GM12891 (cell line): ENCODE data around the gene CDH4.

Source experiments
- PAX5 ChIP-seq: IDR thresholded peaks from 2 replicates; pipeline ENCODE4 v1.6.1; 2011; ENCODE audit warnings: low read length, moderate library complexity, mild to moderate bottlenecking; ENCODE audit not compliant: insufficient read depth, severe bottlenecking
- POLR2A ChIP-seq: IDR thresholded peaks from 2 replicates; pipeline ENCODE4 v1.6.1; 2011; ENCODE audit warnings: low read depth, low read length, control low read depth
- POLR2AphosphoS5 ChIP-seq: IDR thresholded peaks from 2 replicates; pipeline ENCODE4 v1.6.1; 2011; ENCODE audit warnings: low read depth, low read length, control low read depth
- POU2F2 ChIP-seq: IDR thresholded peaks from 2 replicates; pipeline ENCODE4 v1.6.1; 2011; ENCODE audit warnings: low read depth, mild to moderate bottlenecking, control low read depth, low read length, moderate library complexity
- SPI1 ChIP-seq: IDR thresholded peaks from 2 replicates; pipeline ENCODE4 v1.6.1; 2011; ENCODE audit warnings: low read depth, low read length, control low read depth
- TAF1 ChIP-seq: IDR thresholded peaks from 2 replicates; pipeline ENCODE4 v1.6.1; 2011; ENCODE audit warnings: low read depth, low read length, control low read depth

DNA sequence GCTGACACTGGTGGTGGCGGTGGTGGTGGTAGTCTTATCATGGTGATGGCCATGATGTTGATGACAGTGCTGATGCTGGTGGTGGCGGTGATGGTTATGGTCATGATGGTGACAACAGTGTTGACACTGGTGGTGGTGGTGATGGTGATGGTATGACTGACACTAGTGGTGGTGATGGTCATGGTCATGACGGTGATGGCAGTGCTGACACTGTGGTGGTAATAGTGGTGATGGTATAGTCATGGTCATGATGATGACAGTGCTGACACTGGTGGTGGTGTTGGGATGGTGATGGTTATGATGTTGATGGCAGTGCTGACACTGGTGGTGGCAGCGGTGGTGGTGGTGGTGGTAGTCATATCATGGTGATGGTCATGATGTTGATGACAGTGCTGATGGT is 205.7 kb downstream of the CDH4 start:
- TF ChIP-seq POLR2A, result no peak
- no peak for TF ChIP-seq POLR2AphosphoS5
- TF ChIP-seq SPI1, result no peak
- no peak for TF ChIP-seq TAF1
- no peak for TF ChIP-seq PAX5
- no peak for TF ChIP-seq POU2F2
